Activated naive CD4-positive, alpha-beta T cell treated with anti-CD3 and anti-CD28 coated beads, Interleukin-2, amount 50 U/mL, for 16 hours (primary cell): Measurements from ENCODE around the gene SAA2.
"Not testable (repeated sequence)": the region's sequence is repeated elsewhere in the genome, so short reads cannot be mapped to it uniquely, and the experiment has no call there.

Source experiments
- DNase-seq: peaks from one replicate; pipeline ENCODE4 v3.0.0-alpha.2; 2020

Gene SAA2

DNA sequence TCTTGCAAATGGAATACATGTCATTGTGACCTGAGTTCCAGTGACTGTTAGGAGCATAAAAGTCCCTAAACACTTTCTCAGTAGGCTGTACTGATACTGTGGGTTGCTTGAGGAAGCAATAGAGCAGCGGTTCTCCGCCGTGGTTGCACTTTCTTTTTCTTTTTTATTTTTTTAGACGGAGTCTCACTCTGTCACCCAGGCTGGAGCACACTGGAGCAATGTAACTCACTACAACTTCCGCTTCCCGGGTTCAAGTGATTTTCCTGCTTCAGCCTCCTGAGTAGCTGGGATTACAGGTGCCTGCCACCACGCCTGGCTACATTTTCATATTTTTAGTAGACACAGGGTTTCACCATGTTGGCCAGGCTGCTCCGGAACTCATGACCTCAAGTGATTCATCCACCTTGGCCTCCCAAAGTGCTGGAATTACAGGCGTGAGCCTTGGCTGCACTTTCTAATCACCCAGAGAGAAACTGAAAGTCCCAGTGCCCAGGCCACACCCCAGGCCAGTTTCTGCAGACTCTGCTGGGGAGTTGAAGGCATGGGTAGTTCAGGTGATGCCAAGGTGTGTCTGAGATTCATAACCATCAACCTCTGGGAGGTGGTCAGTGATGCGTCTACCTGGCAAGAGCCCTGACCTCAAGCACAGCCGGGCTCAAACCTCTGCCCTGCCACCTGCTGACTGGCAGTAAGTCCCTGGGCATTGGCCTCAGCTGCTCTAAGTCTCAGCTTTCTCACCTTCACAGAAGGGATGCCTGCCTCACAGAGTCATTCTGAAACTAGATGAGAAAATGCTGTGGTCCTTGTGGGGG, 1.9 kb downstream of the SAA2 start:
- not testable (repeated sequence) for DNase-seq

DNA sequence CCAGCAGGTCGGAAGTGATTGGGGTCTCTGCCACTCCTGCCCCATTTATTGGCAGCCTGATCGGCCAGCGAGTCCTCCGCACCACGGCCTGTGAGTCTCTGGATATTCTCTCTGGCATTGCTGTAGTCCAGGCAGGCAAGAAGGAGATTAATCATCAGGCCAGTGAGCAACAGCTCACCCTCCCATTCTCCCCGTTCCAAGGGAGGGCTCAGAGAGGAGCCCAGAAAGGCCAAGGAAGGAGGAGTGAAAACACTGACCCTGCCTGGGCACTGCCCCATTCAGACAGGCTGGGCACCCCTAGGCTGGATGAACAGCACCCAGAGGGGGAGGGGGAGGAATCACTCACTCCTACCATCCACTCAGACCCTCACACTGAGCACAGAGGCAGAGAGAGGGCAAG, 3.1 kb downstream of the SAA2 start:
- no peak for DNase-seq

DNA sequence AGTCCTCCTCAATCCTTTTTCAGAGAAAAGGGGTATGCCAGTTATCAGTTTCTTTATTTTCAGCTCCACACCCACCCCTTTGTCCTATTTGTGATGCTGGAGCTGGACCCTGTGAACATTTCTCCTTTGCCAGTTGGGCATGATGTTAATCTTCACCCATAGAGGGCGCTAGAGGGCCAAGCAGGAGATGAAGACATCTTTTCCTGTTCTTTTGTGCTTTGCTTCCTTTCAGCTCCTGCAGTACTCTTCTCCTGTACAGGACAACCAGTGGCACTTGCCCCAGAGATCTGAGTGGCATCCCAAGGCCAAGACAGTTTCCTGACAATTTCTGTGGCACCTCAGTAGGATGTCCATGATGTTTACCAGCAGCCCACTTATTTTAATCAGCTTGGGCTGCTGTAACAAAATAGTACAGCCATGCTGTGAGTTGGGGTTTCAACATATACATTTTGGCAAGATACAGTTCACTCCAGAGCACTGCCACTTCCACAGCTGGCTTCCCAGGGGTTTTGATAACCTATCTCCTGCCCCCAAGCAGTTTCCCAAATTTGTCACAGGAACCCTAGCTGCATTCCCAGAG, 4.6 kb downstream of the SAA2 start:
- peak; percentile 27 for DNase-seq

DNA sequence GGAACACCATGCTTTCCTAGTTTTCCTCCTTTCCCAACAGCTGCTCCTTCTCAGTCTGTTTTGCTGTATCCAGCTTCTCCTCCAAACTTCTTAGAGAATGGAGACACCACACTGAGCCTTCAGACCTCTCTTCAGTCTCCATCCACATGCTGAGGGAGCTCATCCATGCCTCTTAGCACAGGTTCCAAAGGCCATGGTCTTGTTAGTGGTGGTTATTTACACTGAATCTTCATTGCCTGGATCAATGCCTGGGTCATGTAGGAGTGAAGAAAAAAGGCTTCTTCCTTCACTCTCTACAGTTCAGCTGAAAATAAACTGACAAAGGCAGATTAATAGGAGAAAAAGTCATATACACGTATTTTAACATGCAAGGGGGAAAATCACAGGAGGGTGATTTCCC, 8.8 kb downstream of the SAA2 start:
- DNase-seq, result no peak

DNA sequence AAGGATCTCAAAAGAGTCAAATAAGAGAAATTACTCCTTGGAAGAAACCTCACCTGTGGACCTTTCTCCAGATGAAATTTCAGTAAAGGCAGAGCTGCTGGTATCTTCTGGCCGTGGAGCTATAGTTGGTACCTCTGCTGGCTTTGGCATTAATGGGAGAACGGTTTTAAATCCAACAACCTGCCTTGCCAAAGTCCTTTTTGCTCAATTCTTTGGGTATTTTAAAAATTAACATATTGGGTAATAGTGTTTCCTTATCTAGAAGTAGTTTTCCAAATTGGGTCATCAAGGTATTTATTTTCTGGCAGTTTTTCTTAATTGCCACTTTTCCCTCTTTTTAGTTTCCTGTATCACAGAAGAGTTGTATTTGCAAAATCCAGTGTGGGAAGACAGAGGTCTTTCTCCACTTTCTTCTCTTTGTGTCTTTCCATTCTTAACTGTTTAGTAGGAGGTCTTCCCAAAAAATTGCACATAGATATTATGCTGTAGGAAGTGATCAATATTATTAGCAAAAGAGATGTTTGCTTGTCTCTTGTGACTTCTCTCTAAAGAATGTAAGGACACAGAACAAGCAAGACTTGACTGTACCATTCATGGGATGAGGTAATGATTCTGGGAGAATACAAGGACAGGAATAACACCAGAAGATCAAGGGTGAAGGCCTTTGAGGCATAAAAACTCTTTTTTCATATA, 11.7 kb downstream of the SAA2 start, which contains the start of gene SAA4:
Gene SAA4, minus strand, starts transcription at position 139 of the 693 bp plus-strand sequence. CDS start 876 bp downstream, outside the sequence.
- no peak for DNase-seq

DNA sequence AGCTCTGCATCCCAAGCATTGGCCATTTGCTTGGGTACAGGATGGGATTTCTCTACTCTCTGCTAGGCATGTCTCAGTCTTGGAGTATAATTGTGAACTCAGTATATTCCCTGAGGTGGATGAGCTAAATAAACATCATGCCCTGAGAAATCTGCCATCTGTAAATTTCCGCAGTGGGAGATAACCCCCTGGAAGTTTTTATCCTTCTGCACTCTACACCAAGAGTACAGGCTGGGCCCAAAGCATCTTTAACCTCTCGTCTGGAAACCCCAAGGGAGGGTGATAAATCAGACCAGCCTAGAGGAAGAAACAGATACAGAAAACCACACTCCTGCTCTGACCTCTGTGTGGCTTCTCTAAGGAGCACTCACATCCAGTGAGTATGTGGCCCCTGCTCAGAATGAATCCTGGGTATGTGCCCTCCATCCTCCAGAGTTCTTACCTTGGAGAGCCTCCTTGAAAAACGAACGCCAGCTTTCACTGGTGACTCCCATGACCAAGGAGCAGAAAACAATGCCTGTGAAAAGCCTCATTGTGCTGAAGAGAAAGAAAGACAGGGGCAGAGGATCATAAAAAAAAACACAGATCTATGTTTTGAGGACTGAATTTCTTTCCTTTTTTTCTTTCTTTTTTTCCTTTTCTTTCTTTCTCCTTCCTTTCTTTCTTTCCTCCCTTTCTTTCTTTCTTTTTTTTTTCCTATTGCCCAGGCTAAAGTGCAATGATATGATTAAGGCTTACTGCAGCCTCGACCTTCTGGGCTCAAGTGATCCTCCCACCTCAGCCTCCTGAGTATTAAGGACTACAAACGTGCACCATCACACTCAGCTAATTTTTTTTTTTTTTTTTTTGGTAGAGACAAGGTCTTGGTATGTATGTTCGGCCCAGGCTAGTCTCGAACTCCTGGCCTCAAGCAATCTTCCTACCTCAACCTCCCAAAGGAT, 12.8 kb downstream of the SAA2 start:
- DNase-seq, result no peak

DNA sequence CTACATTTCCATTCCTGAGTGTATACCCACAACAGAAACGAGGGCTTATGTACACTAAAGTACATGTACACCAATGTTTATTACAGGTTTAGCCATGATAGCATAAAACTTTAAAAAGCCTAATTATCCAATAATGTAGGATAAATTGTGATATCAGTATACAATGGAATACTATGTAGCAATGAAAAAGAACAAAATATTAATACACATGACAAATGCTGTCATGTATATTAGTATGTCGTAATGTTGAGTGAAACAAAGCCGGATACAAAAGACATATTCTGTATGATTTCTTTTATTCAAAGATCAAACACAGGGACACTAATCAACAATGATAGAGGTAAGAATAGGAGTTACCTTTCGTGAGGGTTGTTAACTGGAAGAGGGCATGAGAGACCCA, 14.6 kb downstream of the SAA2 start:
- no peak for DNase-seq

DNA sequence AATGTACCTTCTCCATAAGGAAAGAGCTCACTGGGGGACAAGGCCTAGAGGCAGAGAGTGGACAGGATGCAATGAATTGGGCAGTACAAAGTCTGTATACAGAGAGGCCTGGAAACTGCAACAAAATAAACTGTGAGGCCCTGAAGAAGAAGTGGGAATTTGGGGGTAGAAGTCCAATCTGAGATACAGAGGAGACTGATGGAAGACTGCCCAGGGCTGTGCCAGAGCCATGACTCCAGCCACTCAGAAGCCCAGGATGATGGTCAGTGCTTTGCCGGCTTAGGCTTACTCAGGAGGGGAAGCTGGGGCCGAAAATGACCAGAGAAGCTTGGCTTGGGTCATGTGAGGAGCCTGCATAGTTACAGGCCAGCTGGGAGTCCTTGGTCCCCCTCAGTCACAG, 17.6 kb downstream of the SAA2 start:
- DNase-seq, result no peak

DNA sequence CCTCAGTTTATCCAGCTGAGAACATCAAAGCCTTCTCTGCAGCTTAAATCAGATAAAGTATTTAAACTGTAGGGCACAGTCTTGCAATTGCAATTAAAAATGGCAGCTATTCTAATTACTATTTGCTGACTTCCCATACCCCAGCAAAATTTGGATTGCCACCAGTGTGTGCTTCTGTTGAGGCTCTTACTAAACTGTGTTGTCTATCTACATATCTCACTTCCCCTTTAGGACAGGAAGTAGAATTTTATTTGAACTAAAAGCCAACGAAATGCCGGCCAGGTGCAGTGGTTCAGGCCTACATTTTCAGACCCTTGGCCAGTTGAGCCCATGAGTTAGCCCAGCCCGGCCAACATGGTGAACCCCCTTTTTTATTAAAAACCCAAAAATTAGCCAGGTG, 19.0 kb downstream of the SAA2 start:
- no peak for DNase-seq

DNA sequence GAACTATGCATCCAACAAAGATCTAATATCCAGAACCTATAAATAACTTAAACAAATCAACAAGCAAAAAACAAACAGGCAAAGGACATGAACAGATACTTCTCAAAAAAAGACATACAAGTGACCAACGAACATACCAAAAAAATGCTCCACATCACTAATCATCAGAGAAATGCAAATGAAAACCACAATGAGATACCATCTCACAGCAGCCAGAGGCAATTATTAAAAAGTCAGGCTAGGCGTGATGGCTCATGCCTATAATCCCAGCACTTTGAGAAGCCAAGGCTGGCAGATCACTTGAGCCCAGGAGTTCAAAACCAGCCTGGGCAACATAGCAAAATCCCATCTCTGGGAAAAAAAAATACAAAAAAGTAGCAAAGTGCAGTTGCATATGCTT, 22.6 kb downstream of the SAA2 start:
- no peak for DNase-seq

DNA sequence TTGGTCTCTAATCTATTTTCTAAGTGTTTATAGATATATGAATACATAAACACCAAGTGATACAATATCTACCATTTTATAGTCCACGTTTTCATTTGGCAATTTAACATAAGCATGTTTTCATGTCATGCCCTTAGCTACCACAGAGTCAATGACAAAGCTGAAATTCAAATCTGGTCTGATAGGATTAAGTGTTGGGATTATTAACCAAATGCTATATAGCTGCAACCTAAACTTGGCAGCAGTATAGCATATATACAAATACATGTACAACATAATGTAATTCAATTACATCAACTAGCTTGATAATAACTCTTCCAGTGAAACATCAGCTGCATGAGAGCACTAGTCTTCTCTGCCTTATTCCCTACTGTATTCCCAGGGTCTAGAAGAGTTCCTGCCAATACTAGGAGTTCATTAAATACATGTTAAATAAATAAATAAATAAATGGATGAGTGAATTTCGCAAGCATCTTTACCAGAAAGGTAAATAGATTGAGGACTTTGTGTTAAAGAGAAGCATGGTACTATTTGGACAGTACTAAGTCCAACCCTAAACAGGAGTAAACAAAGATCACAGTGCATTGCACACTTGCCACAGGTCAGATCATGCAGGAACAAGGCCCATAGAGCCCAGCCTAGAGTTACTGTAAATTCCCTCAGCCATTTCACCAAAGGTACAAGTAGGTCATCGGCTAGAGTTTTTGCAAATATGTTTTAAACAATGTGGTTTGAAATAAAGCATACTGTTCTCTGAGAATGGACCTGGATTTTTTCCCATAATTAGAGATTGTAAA, 24.7 kb downstream of the SAA2 start:
- no peak for DNase-seq

DNA sequence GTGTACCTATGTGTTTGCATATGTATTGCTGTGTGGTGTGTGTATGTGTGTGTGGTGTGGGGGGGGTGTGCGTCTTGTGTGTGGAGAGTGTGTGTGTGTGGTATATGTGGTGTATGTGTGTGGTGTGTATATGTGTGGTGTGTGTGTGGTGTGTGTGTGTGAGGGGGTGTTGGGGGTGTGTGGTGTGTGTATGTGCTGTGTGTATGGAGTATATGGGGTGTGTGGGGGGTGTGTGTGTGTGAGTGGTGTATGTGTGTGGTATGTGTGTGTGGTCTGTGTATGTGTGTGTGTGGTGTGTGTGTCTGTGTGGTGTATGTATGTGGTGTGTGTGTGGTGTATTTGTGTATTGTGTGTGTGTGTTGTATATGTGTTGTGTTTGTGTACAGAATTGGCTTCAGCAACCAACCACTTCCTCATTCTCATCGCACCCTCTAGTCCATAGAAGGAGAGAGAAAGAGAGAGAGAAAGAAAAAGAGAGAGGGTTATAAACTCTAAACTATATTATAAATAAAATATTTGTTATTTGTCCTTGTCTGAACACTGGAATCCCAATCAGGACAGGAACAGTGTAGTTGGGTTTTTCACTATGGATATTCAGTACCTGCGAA, 25.6 kb downstream of the SAA2 start:
- DNase-seq, result no peak

DNA sequence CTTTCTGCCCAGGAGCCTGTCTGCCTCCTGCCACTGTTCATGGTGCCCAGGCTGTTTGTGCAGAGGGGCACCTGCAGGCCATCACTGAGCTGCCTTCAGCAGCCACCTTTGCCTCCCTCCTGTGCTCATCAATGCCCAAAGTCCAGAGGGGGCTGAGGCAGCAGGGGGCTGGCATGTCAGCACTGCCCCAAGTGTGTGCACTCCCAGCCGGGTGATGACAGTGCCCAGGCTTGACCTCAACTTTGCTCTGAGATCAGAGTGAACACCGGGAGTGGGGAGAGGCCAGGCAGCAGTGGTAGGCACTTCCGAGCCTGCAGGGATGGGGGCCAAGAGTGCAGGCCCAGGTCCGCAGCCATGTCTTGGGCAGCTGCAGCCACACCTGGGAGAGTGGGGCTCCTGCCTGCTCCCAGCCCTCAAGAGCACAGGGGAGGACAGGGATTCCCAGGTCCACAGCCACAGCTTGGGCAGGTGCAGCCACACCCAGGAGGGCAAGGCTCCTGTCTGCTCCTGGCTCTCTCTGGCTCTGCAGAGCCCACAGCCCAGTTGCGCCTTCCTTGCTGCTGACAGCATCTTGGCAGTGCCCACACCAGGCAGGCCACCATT, 27.1 kb downstream of the SAA2 start:
- DNase-seq, result no peak

DNA sequence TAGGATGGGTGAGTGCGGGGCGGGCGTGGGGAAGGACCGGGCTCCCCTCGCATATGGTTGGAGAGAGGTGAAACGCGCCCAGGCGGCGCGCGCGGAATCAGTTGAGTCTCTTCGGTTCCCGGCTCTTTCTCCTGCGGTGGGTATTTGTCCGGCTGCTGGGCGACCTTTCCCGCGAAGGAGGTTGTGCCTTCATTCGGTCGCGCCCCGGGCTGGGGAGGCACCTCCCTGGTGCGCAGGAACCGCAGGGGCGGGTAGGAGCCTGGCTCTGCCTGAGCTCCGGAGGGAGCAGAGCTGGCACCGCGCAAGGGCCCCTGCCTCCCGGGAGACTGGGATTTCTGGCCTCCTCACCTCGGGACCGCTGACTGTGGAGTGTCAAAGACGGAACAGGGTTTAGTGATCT, 39.4 kb downstream of the SAA2 start:
- no peak for DNase-seq

DNA sequence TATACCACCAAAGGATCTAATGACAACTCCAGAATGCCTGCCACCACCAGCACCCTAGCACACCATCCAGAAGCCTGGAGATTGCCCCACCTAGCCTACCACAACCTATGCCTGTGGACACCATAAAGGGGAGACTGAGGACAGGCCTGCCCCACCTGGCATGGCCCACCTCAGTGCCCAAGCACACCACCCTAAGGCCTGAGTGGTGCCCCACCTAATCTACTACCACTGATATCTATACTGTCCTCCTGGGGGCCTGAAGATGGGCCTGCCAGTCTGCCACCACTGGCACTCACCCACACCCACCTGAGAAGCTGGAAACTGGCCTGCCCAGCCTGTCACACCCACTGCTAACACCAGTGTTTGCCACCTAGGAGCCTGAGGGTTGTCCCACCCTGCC, 43.7 kb downstream of the SAA2 start:
- DNase-seq, result no peak

DNA sequence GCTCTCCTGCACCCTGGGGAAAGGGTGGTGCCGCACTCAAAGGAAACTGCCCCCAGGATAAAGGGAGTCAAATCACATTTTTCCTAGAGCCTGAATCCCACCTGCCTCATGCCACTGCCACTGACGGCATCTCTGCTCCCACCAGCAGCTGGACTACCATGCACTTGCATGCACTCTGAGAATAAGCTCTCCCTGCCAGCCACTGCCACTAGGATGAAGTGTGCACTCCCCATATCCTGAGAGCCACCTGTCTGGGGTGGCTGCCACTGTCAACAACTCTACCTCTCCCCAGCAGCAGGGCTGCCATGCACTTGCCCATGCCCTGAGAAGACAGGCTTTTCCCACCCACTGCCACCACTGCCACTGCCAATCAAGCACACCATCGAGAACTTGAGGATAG, 44.2 kb downstream of the SAA2 start:
- DNase-seq, result no peak

DNA sequence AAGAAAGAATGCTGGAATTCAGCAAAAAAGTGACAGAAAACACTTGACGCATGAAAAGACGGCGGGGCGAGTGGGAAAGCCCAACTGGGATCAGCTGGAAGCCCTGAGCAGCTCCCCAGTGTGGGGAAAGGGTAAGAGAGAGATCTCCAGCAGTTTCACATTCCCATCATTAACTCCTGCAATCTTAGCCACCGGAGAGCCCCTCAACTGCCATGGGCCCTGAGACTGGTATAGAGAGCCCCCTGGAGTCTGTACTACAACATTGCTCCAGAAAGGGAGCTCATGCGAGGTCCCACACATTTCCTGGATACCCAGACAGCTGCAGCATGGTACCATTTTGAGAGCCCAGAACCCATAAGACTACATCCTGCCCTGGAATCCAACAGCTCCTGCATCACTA, 44.7 kb downstream of the SAA2 start:
- DNase-seq, result no peak

DNA sequence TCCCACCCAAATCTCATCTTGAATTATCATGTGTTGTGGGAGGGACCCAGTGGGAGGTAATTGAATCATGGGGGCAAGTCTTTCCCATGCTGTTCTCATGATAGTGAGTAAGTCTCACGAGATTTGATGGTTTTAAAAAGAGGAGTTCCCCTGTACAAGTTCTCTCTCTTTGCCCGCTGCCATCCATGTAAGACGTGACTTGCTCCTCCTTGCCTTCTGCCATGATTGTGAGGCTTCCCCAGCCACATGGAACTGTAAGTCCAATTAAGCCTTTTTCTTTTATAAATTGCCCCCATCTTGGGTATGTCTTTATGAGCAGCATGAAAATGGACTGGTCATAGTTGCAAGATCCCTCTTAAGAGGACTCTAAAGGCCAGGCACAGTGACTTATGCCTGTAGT, 50.7 kb downstream of the SAA2 start:
- not testable (repeated sequence) for DNase-seq

DNA sequence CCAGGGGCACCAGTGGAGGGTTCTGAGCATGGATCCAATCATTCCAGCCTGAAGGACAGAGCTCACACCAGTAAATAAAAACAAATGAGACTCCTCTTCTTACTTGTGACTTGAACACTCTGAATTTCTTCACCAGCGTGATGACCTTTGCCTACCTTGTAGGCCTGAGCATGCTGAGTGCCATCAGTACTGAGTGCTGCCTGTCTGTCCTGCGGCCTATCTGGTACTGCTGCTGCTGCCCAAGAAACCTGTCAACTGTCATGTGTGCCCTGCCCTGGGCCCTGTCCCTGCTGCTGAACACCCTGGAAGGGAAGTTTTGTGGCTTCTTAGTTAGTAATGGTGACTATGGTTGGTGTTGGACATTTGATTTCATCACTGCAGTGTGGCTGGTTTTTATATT, 51.9 kb downstream of the SAA2 start:
- DNase-seq, result no peak
